OCI-LY7 (cell line): ENCODE results near the gene EFNA5. TPM values are rescaled to one million over a fixed set of nuclear protein-coding genes. Genes with fewer than 3 reads are reported as not detected.

Experiments
- BruUV-seq: library from RNA; stranded (reverse); fragments of 400-500 nt; replicated peaks from 2 replicates; lab custom pipeline; 2021; lab: Mats Ljungman, UMichigan
- CTCF ChIA-PET: fragments of 300-600 bp; sonication (Branson Sonifier 250); formaldehyde crosslinking; loops from one replicate; lab custom pipeline; 2022; ENCODE audit warnings: antibody characterized with exemption; ENCODE audit not compliant: unreplicated experiment; lab: Charles Lee
- POLR2A ChIA-PET: fragments of 300-600 bp; sonication (Branson Sonifier 250); formaldehyde crosslinking; loops from one replicate; lab custom pipeline; 2022; ENCODE audit warnings: antibody characterized with exemption; lab: Charles Lee
- DNase-seq: peaks from one replicate; pipeline ENCODE4 v3.0.0-alpha.2; 2015; ENCODE audit warnings: low spot score
- H2AFZ ChIP-seq: fragments of 200-600 bp; sonication (generic), shearing (Covaris generic); 2 replicates; pipeline ENCODE4 v1.6.1; 2014; ENCODE audit warnings: mild to moderate bottlenecking, antibody characterized with exemption, low read length, moderate library complexity
- H3K27ac ChIP-seq: fragments of 200-600 bp; sonication (generic); 2 replicates; pipeline ENCODE4 v1.5.1; 2014; ENCODE audit warnings: mixed run types, low read depth, mild to moderate bottlenecking, moderate library complexity, low read length, inconsistent platforms; ENCODE audit not compliant: poor library complexity, severe bottlenecking
- H3K36me3 ChIP-seq: fragments of 200-600 bp; sonication (generic); 2 replicates; pipeline ENCODE4 v1.6.1; 2014; ENCODE audit warnings: mild to moderate bottlenecking, antibody characterized with exemption, low read length, moderate library complexity, mixed read lengths; ENCODE audit not compliant: insufficient read depth
- H3K4me1 ChIP-seq: fragments of 200-600 bp; sonication (generic); 2 replicates; pipeline ENCODE4 v1.5.1; 2014; ENCODE audit warnings: mild to moderate bottlenecking, low read length; ENCODE audit not compliant: insufficient read depth, poor library complexity, severe bottlenecking
- H3K4me2 ChIP-seq: fragments of 200-600 bp; sonication (generic); 2 replicates; pipeline ENCODE4 v1.6.1; 2014; ENCODE audit warnings: mild to moderate bottlenecking, low read length
- H3K4me3 ChIP-seq: fragments of 200-600 bp; sonication (generic); 2 replicates; pipeline ENCODE4 v1.5.1; 2014; ENCODE audit warnings: mild to moderate bottlenecking, low read depth, low read length; ENCODE audit not compliant: poor library complexity, severe bottlenecking
- H3K79me2 ChIP-seq: fragments of 200-600 bp; sonication (generic); 2 replicates; pipeline ENCODE4 v1.6.1; 2016; ENCODE audit warnings: low read depth, mild to moderate bottlenecking, low read length, moderate library complexity, mixed read lengths; ENCODE audit not compliant: insufficient read depth
- H3K9me2 ChIP-seq: fragments of 200-600 bp; sonication (generic); 2 replicates; pipeline ENCODE4 v1.6.1; 2016; ENCODE audit warnings: mild to moderate bottlenecking, low read length, mixed read lengths; ENCODE audit not compliant: insufficient read depth
- H3K9me3 ChIP-seq: fragments of 200-600 bp; sonication (generic); 2 replicates; pipeline ENCODE4 v1.6.1; 2014; ENCODE audit warnings: mild to moderate bottlenecking, mixed run types, low read length, mixed read lengths
- H4K20me1 ChIP-seq: fragments of 200-600 bp; sonication (generic); 2 replicates; pipeline ENCODE4 v1.6.1; 2014; ENCODE audit warnings: mild to moderate bottlenecking, antibody characterized with exemption, low read length, moderate library complexity, mixed read lengths; ENCODE audit not compliant: insufficient read depth
- EZH2phosphoT487 ChIP-seq: fragments of 200-600 bp; sonication (generic); IDR thresholded peaks from 2 replicates; pipeline ENCODE4 v1.6.1; 2018; ENCODE audit warnings: low read depth, borderline replicate concordance, mild to moderate bottlenecking, mixed run types, antibody characterized with exemption, low read length, moderate library complexity, mixed read lengths
- intact Hi-C: fragments of 100-400 bp; cut with micrococcal nuclease; formaldehyde crosslinking; loops from one replicate; pipeline ENCODE4 v1.10.0; 2022; ENCODE audit not compliant: unreplicated experiment
- total RNA-seq, 2 experiments: library from RNA; depleted of rRNA in 1 of 2; stranded (reverse); fragments of >200 nt in 1 of 2; shearing (Covaris generic) in 1 of 2; gene quantifications; 2 replicates each; pipeline ENCODE4 v1.2.3, GENCODE V29; 2014 to 2022
- TF ChIP-seq, protein P1 (sequence below): fragments of 200-600 bp; sonication (generic); conservative IDR thresholded peaks from 2 replicates; pipeline ENCODE4 v1.5.1; 2014; ENCODE audit warnings: mild to moderate bottlenecking, antibody characterized with exemption, low read length, moderate library complexity, mixed read lengths

The EFNA5 gene
- total RNA-seq, 2 experiments from 2014 or later = 2.1 to 3.1 TPM

DNA sequence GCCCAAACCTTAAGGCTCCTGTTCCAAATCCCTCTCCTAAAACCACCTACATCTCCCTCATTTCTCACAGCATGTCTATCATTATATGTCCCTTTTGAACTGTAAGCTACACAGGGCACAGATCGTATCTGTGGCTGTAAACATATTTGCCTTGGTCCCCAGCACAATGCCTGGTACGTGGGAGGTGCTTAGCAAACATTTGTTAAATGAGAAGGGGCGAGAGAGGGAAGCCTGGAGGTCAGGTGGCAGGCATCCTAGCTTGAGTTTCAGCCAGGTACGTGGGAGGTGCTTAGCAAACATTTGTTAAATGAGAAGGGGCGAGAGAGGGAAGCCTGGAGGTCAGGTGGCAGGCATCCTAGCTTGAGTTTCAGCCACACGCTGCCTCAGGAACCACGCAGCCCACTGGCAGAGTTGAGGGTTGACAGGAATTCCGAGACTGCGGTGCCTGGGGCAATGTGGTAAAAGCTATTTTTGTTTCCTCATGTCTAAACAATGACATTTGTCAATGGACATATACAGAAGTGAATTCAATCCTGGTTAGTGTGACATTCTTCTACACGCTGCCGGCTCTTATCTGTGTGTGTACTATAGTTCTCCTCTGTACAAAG, 113.6 kb downstream of the EFNA5 start:
- no peak overlapping the region for H3K27ac ChIP-seq
- peak overlapping the region; percentile 68 for H2AFZ ChIP-seq
- peaks cover 46% of the 10 kb centered on the region for H3K4me1 ChIP-seq
- no peak for TF ChIP-seq EZH2phosphoT487
- TF ChIP-seq, protein P1, sequence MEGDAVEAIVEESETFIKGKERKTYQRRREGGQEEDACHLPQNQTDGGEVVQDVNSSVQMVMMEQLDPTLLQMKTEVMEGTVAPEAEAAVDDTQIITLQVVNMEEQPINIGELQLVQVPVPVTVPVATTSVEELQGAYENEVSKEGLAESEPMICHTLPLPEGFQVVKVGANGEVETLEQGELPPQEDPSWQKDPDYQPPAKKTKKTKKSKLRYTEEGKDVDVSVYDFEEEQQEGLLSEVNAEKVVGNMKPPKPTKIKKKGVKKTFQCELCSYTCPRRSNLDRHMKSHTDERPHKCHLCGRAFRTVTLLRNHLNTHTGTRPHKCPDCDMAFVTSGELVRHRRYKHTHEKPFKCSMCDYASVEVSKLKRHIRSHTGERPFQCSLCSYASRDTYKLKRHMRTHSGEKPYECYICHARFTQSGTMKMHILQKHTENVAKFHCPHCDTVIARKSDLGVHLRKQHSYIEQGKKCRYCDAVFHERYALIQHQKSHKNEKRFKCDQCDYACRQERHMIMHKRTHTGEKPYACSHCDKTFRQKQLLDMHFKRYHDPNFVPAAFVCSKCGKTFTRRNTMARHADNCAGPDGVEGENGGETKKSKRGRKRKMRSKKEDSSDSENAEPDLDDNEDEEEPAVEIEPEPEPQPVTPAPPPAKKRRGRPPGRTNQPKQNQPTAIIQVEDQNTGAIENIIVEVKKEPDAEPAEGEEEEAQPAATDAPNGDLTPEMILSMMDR = no peak
- H3K9me3 ChIP-seq = peaks cover 10% of the 10 kb centered on the region; the same call in 1 of the 2 replicates
- ChIA-PET POLR2A (interaction anchor here (0.5 to 15.0 kb wide), 7 partner anchors 9 to 379 kb away, joined by 3 to 218 read pairs (median 3); no protein-coding TSS in a partner anchor), CTCF (no interaction called here)
- BruUV-seq = no TSS peak
- no peak for DNase-seq
- intact Hi-C loops = no loop called here
- no peaks in the 10 kb centered on the region for H3K79me2 ChIP-seq
- H3K9me2 ChIP-seq = no peaks in the 10 kb centered on the region
- no peaks in the 10 kb centered on the region; the same call in 1 of the 2 replicates for H3K36me3 ChIP-seq
- no peak overlapping the region for H3K4me3 ChIP-seq
- no peak overlapping the region for H3K4me2 ChIP-seq
- H4K20me1 ChIP-seq = no peaks in the 10 kb centered on the region

DNA sequence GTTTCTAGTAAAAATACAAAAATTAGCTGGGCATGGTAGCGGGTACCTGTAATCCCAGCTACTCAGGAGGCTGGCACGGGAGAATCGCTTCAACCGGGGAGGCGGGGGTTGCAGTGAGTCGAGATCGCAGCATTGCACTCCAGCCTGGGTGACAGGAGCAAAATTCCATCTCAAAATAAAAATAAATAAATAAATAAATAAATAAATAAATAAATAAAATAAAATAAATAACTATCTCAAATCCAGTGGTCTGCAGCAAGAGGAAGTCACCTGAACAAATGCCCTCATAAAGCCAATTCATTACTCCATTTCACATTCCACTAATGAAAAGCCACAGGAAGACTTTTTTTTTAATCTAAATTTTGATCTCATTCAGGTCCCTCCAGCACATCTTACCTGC, 114.2 kb downstream of the EFNA5 start:
- H3K79me2 ChIP-seq = no peaks in the 10 kb centered on the region
- no peak for TF ChIP-seq EZH2phosphoT487
- TF ChIP-seq, protein P1 = no peak
- peaks cover 48% of the 10 kb centered on the region for H3K4me1 ChIP-seq
- H3K4me3 ChIP-seq = no peak overlapping the region
- H3K27ac ChIP-seq = no peak overlapping the region
- no peaks in the 10 kb centered on the region for H3K9me2 ChIP-seq
- POLR2A ChIA-PET = interaction anchor here (1.0 to 15.0 kb wide), 7 partner anchors 9 to 228 kb away, joined by 3 to 218 read pairs (median 4); no protein-coding TSS in a partner anchor
- CTCF ChIA-PET = no interaction called here
- H4K20me1 ChIP-seq = no peaks in the 10 kb centered on the region
- intact Hi-C loops = no loop called here
- H2AFZ ChIP-seq = peak overlapping the region; percentile 68; the same call in 1 of the 2 replicates
- BruUV-seq = no TSS peak
- H3K4me2 ChIP-seq = no peak overlapping the region
- H3K9me3 ChIP-seq = peaks cover 10% of the 10 kb centered on the region; the same call in 1 of the 2 replicates
- no peaks in the 10 kb centered on the region; the same call in 1 of the 2 replicates for H3K36me3 ChIP-seq
- no peak for DNase-seq
